Mucosa of descending colon (tissue), 3 donors: Measurements from ENCODE around the gene BSX. TPM values are rescaled to one million over a fixed set of nuclear protein-coding genes. Genes with fewer than 3 reads are reported as not detected.

Source experiments
- ATAC-seq: fragments of 200-7000 bp; cut with Tn5 transposase; one replicate; pipeline ENCODE4 v1.9.1; 2020; ENCODE audit warnings: mild to moderate bottlenecking, moderate library complexity
- DNase-seq, 3 donors: peaks; one replicate each; pipeline ENCODE4 v3.0.0-alpha.2; 2020
- H3K36me3 ChIP-seq: fragments of 200-600 bp; one replicate; pipeline ENCODE4 v1.8.0; 2021; ENCODE audit warnings: low read depth, mild to moderate bottlenecking
- H3K4me1 ChIP-seq: fragments of 200-600 bp; one replicate; pipeline ENCODE4 v1.8.0; 2021; ENCODE audit warnings: low read depth, mild to moderate bottlenecking
- H3K4me3 ChIP-seq: fragments of 200-600 bp; one replicate; pipeline ENCODE4 v1.8.0; 2021; ENCODE audit warnings: mild to moderate bottlenecking
- H3K9me3 ChIP-seq: fragments of 200-600 bp; one replicate; pipeline ENCODE4 v1.8.0; 2021; ENCODE audit warnings: mild to moderate bottlenecking
- intact Hi-C, 2 donors: fragments of 100-400 bp; cut with DNase I in 1 of 2; cut with micrococcal nuclease in 1 of 2; formaldehyde crosslinking; loops; one replicate each; pipeline versions ENCODE4 v1.11.0 to v1.11.1; 2022; cut with DNase I, micrococcal nuclease
- total RNA-seq, 3 donors: library from RNA; stranded (reverse); fragmentation: NEBNext Ultra II Directional in 2 of 3; extraction: Animal tissue kit (Norgen Biotek cat#: 25700) in 2 of 3; gene quantifications; one replicate each; pipeline versions ENCODE4 v1.2.1 to v1.2.4, GENCODE V29; 2021 to 2023
- TF ChIP-seq, protein P1 (sequence below): fragments of 200-600 bp; IDR thresholded peaks from one replicate; pipeline ENCODE4 v1.8.0; 2022; ENCODE audit warnings: antibody characterized with exemption, mild to moderate bottlenecking
- donor health status: DM: no; HTN: no; CAD: no; lungs with moderate emphysema.
- donor health status: DM: no; HTN: no; CAD: no.
- donor health status: DM: no; HTN: yes; CAD: no.

The BSX gene
- total RNA-seq, 3 donors from 2014 or later, result not detected

DNA sequence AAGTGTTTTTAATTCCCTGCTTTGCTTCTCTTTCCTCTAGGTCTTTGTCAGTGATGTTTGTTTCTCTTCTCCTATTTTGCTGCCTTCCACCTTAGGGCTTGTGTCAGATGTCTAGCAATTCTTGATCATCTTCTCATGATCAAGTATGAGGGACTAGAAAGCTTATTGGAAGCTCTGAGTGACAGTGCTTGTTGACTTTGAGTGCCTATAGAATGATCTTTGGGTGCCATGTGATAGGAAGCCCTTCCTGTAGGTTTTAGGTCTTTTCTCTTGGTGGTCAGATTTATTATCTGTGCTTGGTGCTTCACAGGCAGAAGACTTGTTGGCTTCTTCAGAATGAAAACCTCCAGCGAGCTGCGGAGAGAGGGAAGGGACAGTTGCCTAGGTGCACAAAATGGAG lies 43.1 kb downstream of the BSX start:
- no peaks in the 10 kb centered on the region for H3K36me3 ChIP-seq
- TF ChIP-seq, protein P1, sequence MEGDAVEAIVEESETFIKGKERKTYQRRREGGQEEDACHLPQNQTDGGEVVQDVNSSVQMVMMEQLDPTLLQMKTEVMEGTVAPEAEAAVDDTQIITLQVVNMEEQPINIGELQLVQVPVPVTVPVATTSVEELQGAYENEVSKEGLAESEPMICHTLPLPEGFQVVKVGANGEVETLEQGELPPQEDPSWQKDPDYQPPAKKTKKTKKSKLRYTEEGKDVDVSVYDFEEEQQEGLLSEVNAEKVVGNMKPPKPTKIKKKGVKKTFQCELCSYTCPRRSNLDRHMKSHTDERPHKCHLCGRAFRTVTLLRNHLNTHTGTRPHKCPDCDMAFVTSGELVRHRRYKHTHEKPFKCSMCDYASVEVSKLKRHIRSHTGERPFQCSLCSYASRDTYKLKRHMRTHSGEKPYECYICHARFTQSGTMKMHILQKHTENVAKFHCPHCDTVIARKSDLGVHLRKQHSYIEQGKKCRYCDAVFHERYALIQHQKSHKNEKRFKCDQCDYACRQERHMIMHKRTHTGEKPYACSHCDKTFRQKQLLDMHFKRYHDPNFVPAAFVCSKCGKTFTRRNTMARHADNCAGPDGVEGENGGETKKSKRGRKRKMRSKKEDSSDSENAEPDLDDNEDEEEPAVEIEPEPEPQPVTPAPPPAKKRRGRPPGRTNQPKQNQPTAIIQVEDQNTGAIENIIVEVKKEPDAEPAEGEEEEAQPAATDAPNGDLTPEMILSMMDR, result no peak
- H3K4me1 ChIP-seq, result no peaks in the 10 kb centered on the region
- no peak overlapping the region for H3K4me3 ChIP-seq
- no peaks in the 10 kb centered on the region for H3K9me3 ChIP-seq
- intact Hi-C loops, result no loop called here
- DNase-seq, result no peak
- no peak for ATAC-seq

DNA sequence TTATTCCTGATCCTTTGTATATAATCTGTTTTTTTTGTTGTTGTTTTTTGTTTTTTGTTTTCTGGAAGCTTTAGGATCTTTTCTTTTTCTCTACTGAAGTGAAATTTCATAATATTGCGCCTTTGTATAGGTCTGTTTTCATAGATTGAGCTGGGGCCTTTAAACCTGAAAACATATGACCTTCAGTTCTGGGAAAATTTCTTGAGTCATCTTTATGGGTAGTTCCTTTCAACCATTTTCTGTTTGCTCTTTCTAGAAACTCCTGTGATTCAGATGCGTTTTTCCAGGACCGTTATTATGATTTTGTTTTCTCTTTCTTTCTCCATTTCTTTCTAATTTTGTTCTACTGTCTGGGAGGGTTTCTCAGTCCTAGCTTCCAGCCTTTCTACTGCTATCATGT lies 43.7 kb downstream of the BSX start:
- no peak overlapping the region for H3K4me3 ChIP-seq
- H3K9me3 ChIP-seq, result no peaks in the 10 kb centered on the region
- TF ChIP-seq, protein P1, result no peak
- no peaks in the 10 kb centered on the region for H3K36me3 ChIP-seq
- ATAC-seq, result no peak
- DNase-seq, result no peak
- intact Hi-C loops, result no loop called here
- no peaks in the 10 kb centered on the region for H3K4me1 ChIP-seq

DNA sequence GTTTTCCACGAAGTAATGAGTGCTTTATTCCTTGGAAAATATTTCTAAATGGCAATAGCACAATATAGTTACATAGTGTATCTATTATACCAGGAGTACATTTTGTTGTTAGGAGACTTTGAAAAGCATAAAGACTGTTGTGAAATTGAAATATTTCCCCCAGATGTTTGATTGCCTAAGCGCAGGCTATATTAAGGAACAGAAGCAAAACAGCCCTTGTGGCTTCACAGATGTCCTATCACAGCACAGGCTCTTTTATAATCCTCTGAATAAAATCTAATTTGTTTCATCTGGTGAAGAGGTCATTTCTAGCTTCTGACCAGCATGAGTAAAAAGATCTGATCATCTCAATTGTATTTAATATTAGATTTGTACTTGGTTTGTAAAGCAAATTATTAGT lies 48.2 kb downstream of the BSX start:
- H3K9me3 ChIP-seq, result no peaks in the 10 kb centered on the region
- DNase-seq, result no peak
- intact Hi-C loops, result no loop called here
- no peak for ATAC-seq
- H3K4me1 ChIP-seq, result no peaks in the 10 kb centered on the region
- H3K36me3 ChIP-seq, result no peaks in the 10 kb centered on the region
- TF ChIP-seq, protein P1, result no peak
- no peak overlapping the region for H3K4me3 ChIP-seq

DNA sequence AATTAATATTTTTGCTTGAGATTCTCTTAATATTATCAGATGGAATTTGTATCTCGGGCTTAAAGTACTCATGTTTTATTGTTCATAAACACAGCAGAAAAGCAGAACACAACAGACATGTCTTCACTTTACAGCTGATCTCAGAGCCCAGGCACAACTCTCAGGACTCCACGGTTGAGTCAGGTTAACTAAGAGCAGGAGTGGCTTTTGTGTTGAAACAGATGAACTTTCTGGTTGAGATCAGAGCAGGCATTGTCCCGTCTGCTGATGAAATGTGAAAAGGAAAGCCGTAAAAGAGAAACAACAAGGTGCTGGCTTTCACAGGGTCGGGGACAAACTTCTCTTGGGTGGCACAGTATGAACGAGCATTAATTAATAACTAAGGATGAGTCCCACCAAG lies 50.1 kb downstream of the BSX start:
- intact Hi-C loops, result no loop called here
- DNase-seq, result no peak
- H3K4me1 ChIP-seq, result no peaks in the 10 kb centered on the region
- no peaks in the 10 kb centered on the region for H3K36me3 ChIP-seq
- no peak for ATAC-seq
- H3K4me3 ChIP-seq, result no peak overlapping the region
- no peaks in the 10 kb centered on the region for H3K9me3 ChIP-seq
- TF ChIP-seq, protein P1, result no peak

Other genes starting within 250 kb of the BSX start
- gene CRTAM, start 143.3 kb downstream of the BSX start, total RNA-seq, result under 1 TPM; 0.26 to 0.87 (median 0.38) TPM
- 1 to 10 TPM; 1.5 to 5.4 (median 2.4) TPM for gene JHY, start 99.1 kb downstream of the BSX start, total RNA-seq
- gene HSPA8, start 80.3 kb upstream of the BSX start, total RNA-seq, result 100 to 1,000 TPM; 496 to 909 (median 797) TPM
- gene CLMP, start 213.4 kb upstream of the BSX start, total RNA-seq, result 10 to 100 TPM in 2 of 3 donors, 1 to 10 TPM in 1; 4.7 to 84.9 (median 11.0) TPM